Measurements from ENCODE around the gene F2R. TPM values are rescaled to one million over a fixed set of nuclear protein-coding genes. Genes with fewer than 3 reads are reported as not detected.
"Not testable (repeated sequence)": the region's sequence is repeated elsewhere in the genome, so short reads cannot be mapped to it uniquely, and the experiment has no call there.

F2R gene
- total and polyA plus RNA-seq, 9 of the 15 experiments (the other 6 are each of a cell fraction or from before 2014, with no cell fraction given): 4.0 to 34.7 (median 15.1) TPM

DNA sequence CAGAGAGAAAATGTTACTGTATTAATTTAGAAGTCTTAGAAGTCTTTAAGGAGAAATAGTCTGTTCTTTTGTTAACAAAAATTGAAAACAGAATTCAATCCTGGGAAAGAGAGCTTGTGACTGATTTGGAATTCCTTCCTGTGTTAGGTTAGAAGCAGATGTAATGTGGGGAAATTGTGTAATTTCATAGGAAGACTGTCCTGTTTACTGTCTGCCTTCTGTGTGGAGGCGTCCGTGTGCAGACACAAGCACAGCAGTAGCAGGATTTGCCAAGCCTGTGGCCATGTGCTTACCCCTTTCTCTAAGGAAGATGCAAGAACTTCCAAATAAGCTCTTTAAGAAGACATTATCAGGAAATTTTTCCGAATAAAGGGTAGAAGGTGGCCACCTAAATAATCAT lies 36.7 kb upstream of the F2R start (continued):
- TF ChIP-seq ATF1 (CRISPR knock-in tag; IDR thresholded peaks at IDR 0.05) (no peak), ATF1 (tag; IDR thresholded peaks at IDR 0.05) (no peak), ZNF445 (CRISPR knock-in tag; IDR thresholded peaks at IDR 0.05; ENCODE audit: low read depth) (no peak), YBX1 (IDR thresholded peaks at IDR 0.05) (no peak)

DNA sequence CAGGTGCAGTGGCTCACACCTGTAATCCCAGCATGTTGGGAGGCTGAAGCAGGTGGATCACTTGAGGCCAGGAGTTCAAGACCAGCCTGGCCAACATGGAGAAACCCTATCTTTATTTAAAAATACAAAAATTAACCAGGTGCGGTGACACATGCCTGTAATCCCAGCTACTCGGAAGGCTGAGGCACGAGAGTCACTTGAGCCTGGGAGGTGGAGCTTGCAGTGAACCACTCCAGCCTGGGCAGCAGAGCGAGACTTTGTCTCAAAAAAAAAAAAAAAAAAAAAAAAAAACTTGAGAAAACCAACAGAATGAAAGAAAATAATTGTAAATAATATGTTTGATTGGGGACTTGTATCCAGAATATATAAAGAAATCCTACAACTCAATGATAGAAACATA lies 35.1 kb upstream of the F2R start:
- H3K4me3 ChIP-seq; CTCF ChIA-PET (ENCODE audit: low intra/inter-chr PET ratio); H3K9me3 ChIP-seq (replicated peaks; ENCODE audit: control insufficient read depth, insufficient read depth, low read depth, low read length); BruUV-seq (replicated peaks); H4K20me1 ChIP-seq (replicated peaks; ENCODE audit: control insufficient read depth, insufficient read depth, low read length); H3K9me1 ChIP-seq (ENCODE audit: control insufficient read depth, insufficient read depth, low read length); H2AFZ ChIP-seq (ENCODE audit: low read depth, low read length); DNase-seq (ENCODE audit: extremely low read depth in 1 of 4, low spot score in 3 of 4); H3K79me2 ChIP-seq (ENCODE audit: control insufficient read depth, insufficient read depth, low read length); FAIRE-seq; H3K27me3 ChIP-seq (ENCODE audit: control insufficient read depth in 2 of 2, insufficient read depth in 2 of 2, low read length in 2 of 2); intact Hi-C loops (cut with micrococcal nuclease); H3K27ac ChIP-seq (ENCODE audit: extremely low read depth, low read depth, low read length); ATAC-seq; in situ Hi-C loops (cut with MboI); H3K36me3 ChIP-seq (ENCODE audit: control insufficient read depth, insufficient read depth, low read length); H3K4me2 ChIP-seq (ENCODE audit: insufficient read depth, low read length); H3K9ac ChIP-seq (ENCODE audit: insufficient read depth in 1 of 2, low read depth in 2 of 2, low read length in 2 of 2): not testable (repeated sequence)
- POLR2A ChIA-PET: interaction anchor here (0.6 to 1.0 kb wide), 2 partner anchors 10 to 11 kb away, joined by 3 to 5 read pairs; no protein-coding TSS in a partner anchor
- 85% methylated on average over 3 of the region's 4 CpGs for WGBS (ENCODE audit: insufficient coverage, low coverage, missing lambda C conversion rate)
- H3K4me1 ChIP-seq (replicated peaks in 1 of 2; ENCODE audit: control insufficient read depth in 2 of 2, insufficient read depth in 2 of 2, low read length in 2 of 2): peaks cover 0 to 14% of the 10 kb centered on the region in 2 experiments; a peak in 4 of 5 replicates

DNA sequence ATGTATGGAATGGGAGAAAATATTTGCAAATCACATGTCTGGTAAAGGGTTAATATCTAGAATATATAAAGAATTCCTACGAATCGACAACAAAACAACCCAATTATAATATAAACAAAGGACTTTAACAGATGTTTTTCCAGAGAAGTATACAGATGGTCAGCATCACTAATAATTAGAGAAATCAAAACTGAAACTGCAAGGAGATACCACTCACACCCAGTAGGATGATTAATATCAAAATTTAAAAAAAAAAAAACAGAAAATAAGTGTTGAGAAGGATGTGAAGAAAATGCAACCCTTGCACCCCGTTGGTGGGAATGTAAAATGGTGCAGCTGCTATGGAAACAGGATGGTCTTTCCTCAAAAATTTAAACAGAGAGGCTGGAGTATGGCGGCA lies 34.6 kb upstream of the F2R start:
- H4K20me1 ChIP-seq (replicated peaks; ENCODE audit: control insufficient read depth, insufficient read depth, low read length): no peaks in the 10 kb centered on the region
- no TSS peak for BruUV-seq (replicated peaks)
- WGBS (ENCODE audit: insufficient coverage, low coverage, missing lambda C conversion rate): 67% methylated on average over 4 of the region's 4 CpGs
- H3K27me3 ChIP-seq (ENCODE audit: control insufficient read depth in 2 of 2, insufficient read depth in 2 of 2, low read length in 2 of 2): no peaks in the 10 kb centered on the region
- H3K9me1 ChIP-seq (ENCODE audit: control insufficient read depth, insufficient read depth, low read length): no peaks in the 10 kb centered on the region
- intact Hi-C loops (cut with micrococcal nuclease): no loop called here
- ChIA-PET POLR2A (no interaction called here), CTCF (ENCODE audit: low intra/inter-chr PET ratio) (no interaction called here)
- no peaks in the 10 kb centered on the region for H3K36me3 ChIP-seq (ENCODE audit: control insufficient read depth, insufficient read depth, low read length)
- H3K27ac ChIP-seq (ENCODE audit: extremely low read depth, low read depth, low read length): no peak overlapping the region
- no peak for TF ChIP-seq BRCA1 (IDR thresholded peaks at IDR 0.05)
- no peak for TF ChIP-seq BRCA1 (CRISPR knock-in tag; IDR thresholded peaks at IDR 0.05)
- TF ChIP-seq SPI1 (IDR thresholded peaks at IDR 0.05; ENCODE audit: borderline replicate concordance, low read depth, low read length): no peak
- no peak for TF ChIP-seq U2AF2 (optimal IDR thresholded peaks at IDR 0.05; ENCODE audit: low read depth, low read length)
- no peak for TF ChIP-seq SMARCE1 (IDR thresholded peaks at IDR 0.05)
- no peak for TF ChIP-seq CCAR2 (IDR thresholded peaks at IDR 0.05; ENCODE audit: low read depth, low read length)
- TF ChIP-seq, protein P1, sequence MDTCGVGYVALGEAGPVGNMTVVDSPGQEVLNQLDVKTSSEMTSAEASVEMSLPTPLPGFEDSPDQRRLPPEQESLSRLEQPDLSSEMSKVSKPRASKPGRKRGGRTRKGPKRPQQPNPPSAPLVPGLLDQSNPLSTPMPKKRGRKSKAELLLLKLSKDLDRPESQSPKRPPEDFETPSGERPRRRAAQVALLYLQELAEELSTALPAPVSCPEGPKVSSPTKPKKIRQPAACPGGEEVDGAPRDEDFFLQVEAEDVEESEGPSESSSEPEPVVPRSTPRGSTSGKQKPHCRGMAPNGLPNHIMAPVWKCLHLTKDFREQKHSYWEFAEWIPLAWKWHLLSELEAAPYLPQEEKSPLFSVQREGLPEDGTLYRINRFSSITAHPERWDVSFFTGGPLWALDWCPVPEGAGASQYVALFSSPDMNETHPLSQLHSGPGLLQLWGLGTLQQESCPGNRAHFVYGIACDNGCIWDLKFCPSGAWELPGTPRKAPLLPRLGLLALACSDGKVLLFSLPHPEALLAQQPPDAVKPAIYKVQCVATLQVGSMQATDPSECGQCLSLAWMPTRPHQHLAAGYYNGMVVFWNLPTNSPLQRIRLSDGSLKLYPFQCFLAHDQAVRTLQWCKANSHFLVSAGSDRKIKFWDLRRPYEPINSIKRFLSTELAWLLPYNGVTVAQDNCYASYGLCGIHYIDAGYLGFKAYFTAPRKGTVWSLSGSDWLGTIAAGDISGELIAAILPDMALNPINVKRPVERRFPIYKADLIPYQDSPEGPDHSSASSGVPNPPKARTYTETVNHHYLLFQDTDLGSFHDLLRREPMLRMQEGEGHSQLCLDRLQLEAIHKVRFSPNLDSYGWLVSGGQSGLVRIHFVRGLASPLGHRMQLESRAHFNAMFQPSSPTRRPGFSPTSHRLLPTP (IDR thresholded peaks at IDR 0.05; ENCODE audit: borderline replicate concordance, extremely low read depth, insufficient read length): no peak
- no peaks in the 10 kb centered on the region for H3K79me2 ChIP-seq (ENCODE audit: control insufficient read depth, insufficient read depth, low read length)
- no peak for DNase-seq (ENCODE audit: extremely low read depth in 1 of 4, low spot score in 3 of 4)
- H2AFZ ChIP-seq (ENCODE audit: low read depth, low read length): no peak overlapping the region
- no peaks in the 10 kb centered on the region for H3K9me3 ChIP-seq (replicated peaks; ENCODE audit: control insufficient read depth, insufficient read depth, low read depth, low read length)
- ATAC-seq: no peak
- no peak overlapping the region for H3K4me3 ChIP-seq
- H3K4me2 ChIP-seq (ENCODE audit: insufficient read depth, low read length): no peak overlapping the region
- in situ Hi-C loops (cut with MboI): no loop called here
- no peak for FAIRE-seq
- no peak overlapping the region for H3K9ac ChIP-seq (ENCODE audit: insufficient read depth in 1 of 2, low read depth in 2 of 2, low read length in 2 of 2)
- peaks cover 0 to 18% of the 10 kb centered on the region in 2 experiments; a peak in 4 of 5 replicates for H3K4me1 ChIP-seq (replicated peaks in 1 of 2; ENCODE audit: control insufficient read depth in 2 of 2, insufficient read depth in 2 of 2, low read length in 2 of 2)
